A673 (cell line): ENCODE measurements around the gene TEX12. TPM values are rescaled to one million over a fixed set of nuclear protein-coding genes. Genes with fewer than 3 reads are reported as not detected.

Experiments used
- BruUV-seq: library from RNA; stranded (reverse); fragments of 400-500 nt; replicated peaks from 2 replicates; lab custom pipeline; 2021; lab: Mats Ljungman, UMichigan
- CTCF ChIA-PET: fragments of 300-600 bp; sonication (Branson Sonifier 250); formaldehyde crosslinking; loops from one replicate; lab custom pipeline; 2022; ENCODE audit warnings: antibody characterized with exemption; lab: Charles Lee
- POLR2A ChIA-PET: fragments of 300-600 bp; sonication (Branson Sonifier 250); formaldehyde crosslinking; loops from one replicate; lab custom pipeline; 2022; ENCODE audit warnings: antibody characterized with exemption; ENCODE audit not compliant: low non-redundant PET; lab: Charles Lee
- DNase-seq: peaks from one replicate; pipeline ENCODE4 v3.0.0-alpha.2; 2015; ENCODE audit warnings: low spot score
- H3K27ac ChIP-seq: fragments of 200-600 bp; sonication (generic); 2 replicates; pipeline ENCODE4 v1.5.1; 2016; ENCODE audit warnings: mixed run types, low read depth, mild to moderate bottlenecking, mixed read lengths, antibody characterized with exemption, low read length; ENCODE audit not compliant: poor library complexity, severe bottlenecking
- H3K27me3 ChIP-seq: fragments of 200-600 bp; sonication (generic); replicated peaks from 2 replicates; pipeline ENCODE4 v1.6.1; 2017; ENCODE audit warnings: mixed run types, low read depth, mild to moderate bottlenecking, mixed read lengths, antibody characterized with exemption, low read length; ENCODE audit not compliant: insufficient read depth, poor library complexity
- H3K36me3 ChIP-seq: fragments of 200-600 bp; sonication (generic); 2 replicates; pipeline ENCODE4 v1.6.1; 2016; ENCODE audit warnings: mixed run types, mild to moderate bottlenecking, mixed read lengths, antibody characterized with exemption, low read length; ENCODE audit not compliant: insufficient read depth, poor library complexity, severe bottlenecking
- H3K4me1 ChIP-seq: fragments of 200-600 bp; sonication (generic); 2 replicates; pipeline ENCODE4 v1.6.1; 2017; ENCODE audit warnings: mixed run types, mild to moderate bottlenecking, mixed read lengths, antibody characterized with exemption, low read length; ENCODE audit not compliant: insufficient read depth, poor library complexity, severe bottlenecking
- H3K4me3 ChIP-seq: fragments of 200-600 bp; sonication (generic); 2 replicates; pipeline ENCODE4 v1.5.1; 2016; ENCODE audit warnings: low read depth, mixed run types, mild to moderate bottlenecking, mixed read lengths, low read length; ENCODE audit not compliant: poor library complexity, severe bottlenecking
- H3K9me3 ChIP-seq: fragments of 200-600 bp; sonication (generic); 2 replicates; pipeline ENCODE4 v1.6.1; 2016; ENCODE audit warnings: mixed run types, low read depth, mild to moderate bottlenecking, mixed read lengths, antibody characterized with exemption, low read length; ENCODE audit not compliant: poor library complexity, severe bottlenecking
- EZH2 ChIP-seq: fragments of 200-600 bp; sonication (generic); IDR thresholded peaks from 2 replicates; pipeline ENCODE4 v1.6.1; 2017; ENCODE audit warnings: borderline replicate concordance, low read depth, mild to moderate bottlenecking, mixed read lengths, antibody characterized with exemption, low read length; ENCODE audit not compliant: poor library complexity, severe bottlenecking
- intact Hi-C: fragments of 100-400 bp; cut with micrococcal nuclease; formaldehyde crosslinking; loops from one replicate; pipeline ENCODE4 v1.10.0; 2022; ENCODE audit not compliant: unreplicated experiment
- total RNA-seq: library from RNA; stranded (reverse); gene quantifications from 2 replicates; pipeline ENCODE4 v1.2.3, GENCODE V29; 2021
- TF ChIP-seq, protein P1 (sequence below): fragments of 300-800, 200-600 bp; sonication (generic); conservative IDR thresholded peaks from 2 replicates; pipeline ENCODE4 v1.5.1; 2017; ENCODE audit warnings: low read depth, mild to moderate bottlenecking, antibody characterized with exemption, low read length, moderate library complexity, mixed read lengths

TEX12 gene
- total RNA-seq, 1 experiment from 2014 or later, result 0.41 TPM

DNA sequence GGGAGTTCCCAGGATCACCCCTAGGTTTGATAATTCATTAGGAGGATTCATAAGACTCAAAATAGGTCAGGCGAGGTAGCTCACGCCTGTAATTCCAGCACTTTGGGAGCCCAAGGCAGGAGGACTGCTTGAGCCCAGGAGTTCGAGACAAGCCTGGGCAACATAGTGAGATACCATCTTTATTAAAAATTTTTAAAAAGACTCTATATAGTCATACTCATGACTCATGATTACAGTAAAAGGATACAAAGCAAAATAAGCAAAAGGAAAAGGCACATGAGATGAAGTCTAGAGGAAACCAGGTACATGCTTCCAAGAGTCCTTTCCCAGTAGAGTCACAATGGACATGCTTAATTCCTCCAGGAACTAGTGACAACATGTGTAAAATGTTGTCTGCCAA is 45.1 kb downstream of the TEX12 start:
- no TSS peak for BruUV-seq
- ChIA-PET POLR2A (no interaction called here), CTCF (no interaction called here)
- H3K9me3 ChIP-seq, result no peaks in the 10 kb centered on the region
- DNase-seq, result no peak
- no peak overlapping the region for H3K4me3 ChIP-seq
- no peaks in the 10 kb centered on the region for H3K36me3 ChIP-seq
- H3K27me3 ChIP-seq, result no peaks in the 10 kb centered on the region
- TF ChIP-seq EZH2, result no peak
- TF ChIP-seq, protein P1, sequence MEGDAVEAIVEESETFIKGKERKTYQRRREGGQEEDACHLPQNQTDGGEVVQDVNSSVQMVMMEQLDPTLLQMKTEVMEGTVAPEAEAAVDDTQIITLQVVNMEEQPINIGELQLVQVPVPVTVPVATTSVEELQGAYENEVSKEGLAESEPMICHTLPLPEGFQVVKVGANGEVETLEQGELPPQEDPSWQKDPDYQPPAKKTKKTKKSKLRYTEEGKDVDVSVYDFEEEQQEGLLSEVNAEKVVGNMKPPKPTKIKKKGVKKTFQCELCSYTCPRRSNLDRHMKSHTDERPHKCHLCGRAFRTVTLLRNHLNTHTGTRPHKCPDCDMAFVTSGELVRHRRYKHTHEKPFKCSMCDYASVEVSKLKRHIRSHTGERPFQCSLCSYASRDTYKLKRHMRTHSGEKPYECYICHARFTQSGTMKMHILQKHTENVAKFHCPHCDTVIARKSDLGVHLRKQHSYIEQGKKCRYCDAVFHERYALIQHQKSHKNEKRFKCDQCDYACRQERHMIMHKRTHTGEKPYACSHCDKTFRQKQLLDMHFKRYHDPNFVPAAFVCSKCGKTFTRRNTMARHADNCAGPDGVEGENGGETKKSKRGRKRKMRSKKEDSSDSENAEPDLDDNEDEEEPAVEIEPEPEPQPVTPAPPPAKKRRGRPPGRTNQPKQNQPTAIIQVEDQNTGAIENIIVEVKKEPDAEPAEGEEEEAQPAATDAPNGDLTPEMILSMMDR, result no peak
- intact Hi-C loops, result no loop called here
- no peak overlapping the region for H3K27ac ChIP-seq
- no peaks in the 10 kb centered on the region for H3K4me1 ChIP-seq

DNA sequence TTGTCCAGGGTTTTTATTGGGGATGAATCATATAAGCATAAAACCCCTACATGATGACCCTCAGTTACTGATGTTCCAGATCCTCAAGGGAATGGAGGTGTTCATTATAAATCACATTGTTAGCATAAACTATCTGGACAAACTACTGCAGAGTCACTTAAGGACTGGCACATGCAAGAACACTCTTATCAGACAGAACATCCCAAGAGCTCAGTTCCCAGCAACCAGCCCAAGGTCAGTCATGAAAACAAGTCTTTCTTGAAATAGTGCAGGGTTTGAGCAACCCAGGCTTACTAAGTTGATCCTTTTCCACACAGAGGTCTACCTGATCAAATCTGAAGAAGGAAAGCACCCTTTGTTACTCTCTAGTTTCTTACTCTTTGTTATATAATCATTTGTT is 45.5 kb downstream of the TEX12 start:
- BruUV-seq, result no TSS peak
- Histone ChIP-seq H3K9me3 (no peaks in the 10 kb centered on the region), H3K36me3 (no peaks in the 10 kb centered on the region), H3K4me1 (no peaks in the 10 kb centered on the region), H3K27me3 (no peaks in the 10 kb centered on the region), H3K27ac (no peak overlapping the region), H3K4me3 (no peak overlapping the region)
- CTCF ChIA-PET, result no interaction called here
- no peak for DNase-seq
- no peak for TF ChIP-seq EZH2
- TF ChIP-seq, protein P1, result no peak
- POLR2A ChIA-PET, result no interaction called here
- intact Hi-C loops, result no loop called here

DNA sequence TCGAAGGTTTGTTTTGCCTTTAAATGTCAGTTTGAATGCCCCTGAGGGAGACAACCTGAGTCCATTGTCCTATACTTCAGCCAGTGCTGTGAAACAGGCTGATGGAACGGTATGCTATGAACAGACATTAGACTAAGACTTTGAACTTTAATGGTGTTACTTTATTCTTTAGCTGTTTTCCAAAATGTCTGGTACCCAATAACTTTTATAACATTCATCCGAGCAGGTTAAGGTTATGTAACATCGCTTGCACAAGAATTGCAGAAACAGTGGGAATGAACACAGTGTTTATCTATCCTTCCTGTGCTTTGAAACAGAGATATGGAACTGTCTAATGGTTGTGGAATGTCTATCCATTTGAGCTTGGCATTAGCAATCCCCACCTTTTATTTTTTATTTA is 46.6 kb downstream of the TEX12 start:
- no peaks in the 10 kb centered on the region for H3K27me3 ChIP-seq
- no peaks in the 10 kb centered on the region for H3K36me3 ChIP-seq
- no peak overlapping the region for H3K4me3 ChIP-seq
- BruUV-seq, result no TSS peak
- no peak overlapping the region for H3K27ac ChIP-seq
- H3K9me3 ChIP-seq, result no peaks in the 10 kb centered on the region
- no peak for TF ChIP-seq EZH2
- TF ChIP-seq, protein P1, result no peak
- DNase-seq, result no peak
- ChIA-PET POLR2A (no interaction called here), CTCF (no interaction called here)
- H3K4me1 ChIP-seq, result no peaks in the 10 kb centered on the region
- intact Hi-C loops, result no loop called here
